Type B pancreatic cell (in vitro differentiated cells): ENCODE data around the gene CTNND2. TPM values are rescaled to one million over a fixed set of nuclear protein-coding genes. Genes with fewer than 3 reads are reported as not detected.

Source experiments
- DNase-seq: peaks from one replicate; pipeline ENCODE4 v3.0.0; 2021; ENCODE audit warnings: mixed read lengths; ENCODE audit not compliant: unreplicated experiment; ENCODE audit errors: extremely low spot score
- H3K27ac Mint-ChIP-seq: 2 replicates; pipeline ENCODE4 v1.8.0; 2021; ENCODE audit warnings: mild to moderate bottlenecking, mixed read lengths
- H3K27me3 Mint-ChIP-seq: 2 replicates; pipeline ENCODE4 v1.8.0; 2021; ENCODE audit warnings: mixed read lengths
- H3K36me3 Mint-ChIP-seq: 2 replicates; pipeline ENCODE4 v1.8.0; 2021; ENCODE audit warnings: mixed read lengths
- H3K4me1 Mint-ChIP-seq: one replicate; pipeline ENCODE4 v1.8.0; 2021; ENCODE audit warnings: mixed read lengths; ENCODE audit not compliant: unreplicated experiment
- H3K4me3 Mint-ChIP-seq: 2 replicates; pipeline ENCODE4 v1.8.0; 2021; ENCODE audit warnings: mild to moderate bottlenecking, mixed read lengths
- H3K9me3 Mint-ChIP-seq: 2 replicates; pipeline ENCODE4 v1.8.0; 2021; ENCODE audit warnings: mixed read lengths
- total RNA-seq: library from RNA; stranded (reverse); gene quantifications from 2 replicates; pipeline ENCODE4 v1.2.1, GENCODE V29; 2021; ENCODE audit warnings: low replicate concordance
- TF ChIP-seq, protein P1 (sequence below): fragments of 200-600 bp; sonication (generic); conservative IDR thresholded peaks from 2 replicates; pipeline ENCODE4 v1.5.0; 2021; ENCODE audit warnings: antibody characterized with exemption, mild to moderate bottlenecking

CTNND2 gene
- total RNA-seq, 1 donor from 2014 or later: 49.5 TPM

DNA sequence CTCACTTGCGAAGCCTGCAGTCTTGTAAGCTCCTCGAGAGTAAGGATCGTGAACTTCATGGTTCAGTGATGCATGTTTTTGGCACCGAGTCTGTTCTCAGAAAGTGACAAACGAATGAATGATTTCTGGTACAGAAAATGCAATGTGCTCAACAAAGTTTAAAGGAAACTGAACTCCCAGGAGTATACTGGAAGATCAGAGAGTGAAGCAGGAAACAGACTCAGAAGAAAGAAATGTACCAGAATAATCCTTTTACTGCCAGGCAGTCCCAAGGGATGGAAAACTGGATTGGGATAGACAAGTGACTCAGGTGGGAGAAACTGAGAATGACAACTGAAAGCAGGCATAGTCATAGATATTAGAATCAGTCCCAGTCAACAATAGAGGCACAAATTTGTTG, 420.6 kb downstream of the CTNND2 start:
- Mint-ChIP-seq H3K27me3 (no peaks in the 10 kb centered on the region), H3K4me1 (no peaks in the 10 kb centered on the region), H3K27ac (no peak overlapping the region), H3K4me3 (no peak overlapping the region), H3K9me3 (no peaks in the 10 kb centered on the region), H3K36me3 (peaks cover 6% of the 10 kb centered on the region)
- TF ChIP-seq, protein P1, sequence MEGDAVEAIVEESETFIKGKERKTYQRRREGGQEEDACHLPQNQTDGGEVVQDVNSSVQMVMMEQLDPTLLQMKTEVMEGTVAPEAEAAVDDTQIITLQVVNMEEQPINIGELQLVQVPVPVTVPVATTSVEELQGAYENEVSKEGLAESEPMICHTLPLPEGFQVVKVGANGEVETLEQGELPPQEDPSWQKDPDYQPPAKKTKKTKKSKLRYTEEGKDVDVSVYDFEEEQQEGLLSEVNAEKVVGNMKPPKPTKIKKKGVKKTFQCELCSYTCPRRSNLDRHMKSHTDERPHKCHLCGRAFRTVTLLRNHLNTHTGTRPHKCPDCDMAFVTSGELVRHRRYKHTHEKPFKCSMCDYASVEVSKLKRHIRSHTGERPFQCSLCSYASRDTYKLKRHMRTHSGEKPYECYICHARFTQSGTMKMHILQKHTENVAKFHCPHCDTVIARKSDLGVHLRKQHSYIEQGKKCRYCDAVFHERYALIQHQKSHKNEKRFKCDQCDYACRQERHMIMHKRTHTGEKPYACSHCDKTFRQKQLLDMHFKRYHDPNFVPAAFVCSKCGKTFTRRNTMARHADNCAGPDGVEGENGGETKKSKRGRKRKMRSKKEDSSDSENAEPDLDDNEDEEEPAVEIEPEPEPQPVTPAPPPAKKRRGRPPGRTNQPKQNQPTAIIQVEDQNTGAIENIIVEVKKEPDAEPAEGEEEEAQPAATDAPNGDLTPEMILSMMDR: no peak
- DNase-seq: no peak

DNA sequence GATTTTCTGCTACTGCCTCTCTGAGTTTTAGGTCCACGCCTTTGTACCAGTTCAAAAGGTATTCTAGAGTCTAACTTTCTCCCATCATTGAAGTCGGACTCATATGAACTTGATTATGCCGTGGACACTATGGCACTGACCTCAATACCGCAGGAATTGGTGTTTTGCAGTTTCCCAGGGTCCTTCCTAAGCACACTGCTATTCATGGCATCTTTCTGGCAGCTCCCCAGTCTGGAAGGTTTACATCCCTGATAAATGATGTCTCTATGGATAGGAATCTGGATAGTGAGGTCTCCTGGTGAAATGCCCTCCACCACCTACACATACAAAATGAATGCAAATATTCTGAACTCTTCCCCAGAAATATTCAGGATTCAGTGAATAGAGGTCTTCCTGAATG, 422.2 kb downstream of the CTNND2 start:
- Mint-ChIP-seq H3K4me1 (no peaks in the 10 kb centered on the region), H3K9me3 (no peaks in the 10 kb centered on the region), H3K36me3 (peaks cover 6% of the 10 kb centered on the region), H3K4me3 (no peak overlapping the region), H3K27me3 (no peaks in the 10 kb centered on the region), H3K27ac (no peak overlapping the region)
- no peak for DNase-seq
- TF ChIP-seq, protein P1: no peak

DNA sequence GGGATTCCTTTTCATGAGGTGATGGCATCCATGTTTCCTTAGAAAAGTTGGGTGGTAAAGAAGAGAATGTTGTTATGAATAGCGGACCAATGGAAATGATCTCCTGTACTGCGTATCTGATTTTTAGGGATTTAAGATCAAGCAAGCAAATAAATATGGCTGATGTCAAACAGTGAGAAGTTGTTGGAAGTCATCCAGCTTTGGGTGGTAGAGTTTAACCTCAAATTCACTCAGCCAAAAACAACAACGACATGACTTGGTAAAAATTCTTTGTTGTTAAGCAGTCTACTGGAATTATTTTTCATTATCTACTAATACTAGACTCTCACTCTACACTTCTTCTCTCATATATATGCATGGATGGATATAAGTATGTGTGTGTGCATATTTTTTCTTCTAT, 426.5 kb downstream of the CTNND2 start:
- no peaks in the 10 kb centered on the region for H3K4me1 Mint-ChIP-seq
- no peak overlapping the region for H3K4me3 Mint-ChIP-seq

DNA sequence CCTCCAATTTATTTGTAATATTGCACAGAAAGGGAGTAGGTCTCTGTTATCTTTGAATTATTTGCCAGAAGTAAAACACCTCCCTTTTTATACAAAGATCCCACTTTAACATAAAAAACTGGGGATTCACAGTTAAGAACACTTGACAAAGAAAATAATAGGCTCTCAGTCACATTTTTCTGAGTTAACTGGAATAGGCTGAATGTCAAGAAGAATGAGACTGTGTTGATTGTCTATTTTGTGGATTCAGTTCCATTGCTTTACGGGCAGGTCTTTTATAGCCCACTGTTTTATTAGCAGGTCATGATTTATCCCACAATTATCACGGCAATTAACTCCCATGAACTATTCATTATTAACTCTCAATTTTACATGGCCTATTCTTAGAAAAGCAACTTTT, 427.4 kb downstream of the CTNND2 start:
- DNase-seq: no peak
- Mint-ChIP-seq H3K27me3 (no peaks in the 10 kb centered on the region), H3K9me3 (no peaks in the 10 kb centered on the region), H3K4me3 (no peak overlapping the region), H3K4me1 (no peaks in the 10 kb centered on the region), H3K36me3 (no peaks in the 10 kb centered on the region), H3K27ac (no peak overlapping the region)
- TF ChIP-seq, protein P1: no peak

More for the DNA sequence above, 426.5 kb downstream of the CTNND2 start:
- Mint-ChIP-seq H3K9me3 (no peaks in the 10 kb centered on the region), H3K27ac (no peak overlapping the region), H3K27me3 (no peaks in the 10 kb centered on the region), H3K36me3 (peaks cover 6% of the 10 kb centered on the region)
- no peak for DNase-seq
- TF ChIP-seq, protein P1: no peak

DNA sequence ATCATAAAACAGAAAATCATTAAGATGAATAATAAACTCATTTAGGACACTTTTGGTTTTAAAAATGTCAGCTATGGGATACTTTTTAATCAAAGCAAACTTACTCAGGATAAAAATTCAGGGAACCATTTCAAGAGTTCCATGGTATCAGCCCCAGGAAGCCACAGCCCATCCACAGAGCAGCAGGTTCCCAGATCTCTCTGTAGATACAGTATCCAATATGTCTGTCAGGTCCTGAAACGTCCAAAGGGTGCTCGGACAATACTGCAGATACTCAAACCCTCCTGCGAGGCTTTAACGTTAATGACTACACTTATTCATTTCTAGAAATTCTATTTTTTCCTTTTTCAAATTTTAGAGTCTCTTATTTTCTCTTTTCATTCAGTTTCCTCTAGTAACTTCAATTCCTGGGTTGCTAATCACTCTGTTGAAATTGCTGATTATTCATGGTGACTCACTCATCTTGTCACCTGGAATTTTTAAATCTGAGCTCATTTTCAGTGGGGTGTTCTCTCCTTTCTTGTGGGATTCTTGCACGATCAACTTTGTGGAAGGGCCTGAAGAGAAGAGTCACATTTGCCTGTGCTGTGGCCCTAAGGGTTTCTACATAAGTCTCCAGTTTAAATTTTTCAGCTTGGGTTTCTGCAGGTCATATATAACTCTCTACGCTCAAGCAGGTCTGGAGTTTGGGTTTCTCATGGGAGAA, 435.8 kb downstream of the CTNND2 start:
- TF ChIP-seq, protein P1: no peak
- no peaks in the 10 kb centered on the region for H3K27me3 Mint-ChIP-seq
- H3K4me1 Mint-ChIP-seq: no peaks in the 10 kb centered on the region
- no peaks in the 10 kb centered on the region for H3K9me3 Mint-ChIP-seq
- no peak overlapping the region for H3K4me3 Mint-ChIP-seq
- no peaks in the 10 kb centered on the region for H3K36me3 Mint-ChIP-seq
- no peak for DNase-seq
- no peak overlapping the region for H3K27ac Mint-ChIP-seq

DNA sequence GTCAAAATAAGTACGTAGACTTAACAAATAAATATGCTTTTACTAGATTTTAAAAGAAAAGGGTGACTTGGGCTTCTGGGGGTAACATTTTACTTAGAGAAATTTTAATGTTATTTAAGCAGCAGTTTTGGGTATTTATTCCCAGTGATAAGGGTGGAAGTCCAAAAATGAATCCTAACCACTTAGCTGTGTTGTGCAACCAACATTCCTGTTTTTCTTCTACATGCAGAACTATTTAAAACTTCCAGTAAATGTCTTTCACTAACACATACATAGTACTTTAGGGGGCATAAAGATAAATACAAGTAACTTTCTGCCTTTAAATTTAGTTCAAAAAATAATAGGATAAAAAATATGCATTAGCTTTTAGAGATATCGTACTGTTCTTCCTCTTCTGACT, 436.7 kb downstream of the CTNND2 start:
- TF ChIP-seq, protein P1: no peak
- H3K27me3 Mint-ChIP-seq: no peaks in the 10 kb centered on the region
- H3K9me3 Mint-ChIP-seq: no peaks in the 10 kb centered on the region
- H3K4me3 Mint-ChIP-seq: no peak overlapping the region
- no peaks in the 10 kb centered on the region for H3K4me1 Mint-ChIP-seq
- no peak for DNase-seq
- no peak overlapping the region for H3K27ac Mint-ChIP-seq
- no peaks in the 10 kb centered on the region for H3K36me3 Mint-ChIP-seq
